ENCODE data around the gene NCR1. TPM values are rescaled to one million over a fixed set of nuclear protein-coding genes. Genes with fewer than 3 reads are reported as not detected.

The NCR1 gene
- total and polyA plus RNA-seq, 3 donors from 2014 or later, result 0.31 to 0.44 (median 0.43) TPM

Small RNA genes lying within 50 kb of the gene (small RNA-seq; reads per million reads assigned to genes)
- 0 reads per million in 2 donors for gene AC011476.8
- 0 reads per million in 2 donors for gene RNU6-222P

Other genes starting within 250 kb of the NCR1 start
- 1 to 10 TPM; 1.0 to 3.2 TPM for gene LILRB4, start 243.2 kb upstream of the NCR1 start, total RNA-seq
- 12.6 TPM for gene LILRB4, start 243.2 kb upstream of the NCR1 start, polyA plus RNA-seq (ENCODE audit: insufficient read depth, low read depth, low replicate concordance)
- not detected for gene KIR3DL3, start 181.7 kb upstream of the NCR1 start, total RNA-seq
- 0.18 TPM for gene KIR3DL3, start 181.7 kb upstream of the NCR1 start, polyA plus RNA-seq (ENCODE audit: insufficient read depth, low read depth, low replicate concordance)
- not detected for gene KIR2DL3, start 167.6 kb upstream of the NCR1 start, total RNA-seq
- not detected for gene KIR2DL3, start 167.6 kb upstream of the NCR1 start, polyA plus RNA-seq (ENCODE audit: insufficient read depth, low read depth, low replicate concordance)
- gene KIR2DL1, start 136.4 kb upstream of the NCR1 start, total RNA-seq, result not detected
- gene KIR2DL1, start 136.4 kb upstream of the NCR1 start, polyA plus RNA-seq (ENCODE audit: insufficient read depth, low read depth, low replicate concordance), result not detected
- gene KIR2DL4, start 102.5 kb upstream of the NCR1 start, total RNA-seq, result under 1 TPM in 1 of 2 donors, not detected in 1; 0.31 TPM
- not detected for gene KIR2DL4, start 102.5 kb upstream of the NCR1 start, polyA plus RNA-seq (ENCODE audit: insufficient read depth, low read depth, low replicate concordance)
- not detected for gene KIR3DL1, start 89.7 kb upstream of the NCR1 start, total RNA-seq
- gene KIR3DL1, start 89.7 kb upstream of the NCR1 start, polyA plus RNA-seq (ENCODE audit: insufficient read depth, low read depth, low replicate concordance), result not detected
- gene KIR2DS4, start 73.5 kb upstream of the NCR1 start, total RNA-seq, result under 1 TPM in 1 of 2 donors, not detected in 1; 0.19 TPM
- gene KIR2DS4, start 73.5 kb upstream of the NCR1 start, polyA plus RNA-seq (ENCODE audit: insufficient read depth, low read depth, low replicate concordance), result not detected
- gene KIR3DL2, start 55.7 kb upstream of the NCR1 start, total RNA-seq, result not detected
- not detected for gene KIR3DL2, start 55.7 kb upstream of the NCR1 start, polyA plus RNA-seq (ENCODE audit: insufficient read depth, low read depth, low replicate concordance)
- gene FCAR, start 31.9 kb upstream of the NCR1 start, total RNA-seq, result not detected
- not detected for gene FCAR, start 31.9 kb upstream of the NCR1 start, polyA plus RNA-seq (ENCODE audit: insufficient read depth, low read depth, low replicate concordance)
- 10 to 100 TPM in 1 of 2 donors, 1 to 10 TPM in 1; 9.0 to 11.7 TPM for gene NLRP7, start 41.4 kb downstream of the NCR1 start, total RNA-seq
- gene NLRP7, start 41.4 kb downstream of the NCR1 start, polyA plus RNA-seq (ENCODE audit: insufficient read depth, low read depth, low replicate concordance), result 14.5 TPM
- gene NLRP2, start 60.2 kb downstream of the NCR1 start, total RNA-seq, result 10 to 100 TPM; 41.9 to 46.4 TPM
- gene NLRP2, start 60.2 kb downstream of the NCR1 start, polyA plus RNA-seq (ENCODE audit: insufficient read depth, low read depth, low replicate concordance), result 42.6 TPM
- gene GP6, start 132.1 kb downstream of the NCR1 start, total RNA-seq, result 1 to 10 TPM; 1.1 to 3.2 TPM
- 5.3 TPM for gene GP6, start 132.1 kb downstream of the NCR1 start, polyA plus RNA-seq (ENCODE audit: insufficient read depth, low read depth, low replicate concordance)
- 10 to 100 TPM; 22.5 to 24.3 TPM for gene RDH13, start 157.0 kb downstream of the NCR1 start, total RNA-seq
- gene RDH13, start 157.0 kb downstream of the NCR1 start, polyA plus RNA-seq (ENCODE audit: insufficient read depth, low read depth, low replicate concordance), result 13.9 TPM
- gene EPS8L1, start 169.7 kb downstream of the NCR1 start, total RNA-seq, result 1 to 10 TPM; 3.4 to 3.6 TPM
- gene EPS8L1, start 169.7 kb downstream of the NCR1 start, polyA plus RNA-seq (ENCODE audit: insufficient read depth, low read depth, low replicate concordance), result 13.3 TPM
- 100 to 1,000 TPM; 184 to 206 TPM for gene PPP1R12C, start 211.5 kb downstream of the NCR1 start, total RNA-seq
- gene PPP1R12C, start 211.5 kb downstream of the NCR1 start, polyA plus RNA-seq (ENCODE audit: insufficient read depth, low read depth, low replicate concordance), result 220 TPM
- 10 to 100 TPM; 13.0 to 14.5 TPM for gene TNNT1, start 243.1 kb downstream of the NCR1 start, total RNA-seq
- gene TNNT1, start 243.1 kb downstream of the NCR1 start, polyA plus RNA-seq (ENCODE audit: insufficient read depth, low read depth, low replicate concordance), result 84.0 TPM

All from testis (tissue), 3 donors.